Right lobe of liver (tissue), 4 donors: ENCODE data around the gene APOL3.
"Not testable (repeated sequence)": the region's sequence is repeated elsewhere in the genome, so short reads cannot be mapped to it uniquely, and the experiment has no call there.

Experiments
- CTCF ChIP-seq, 4 donors: fragments of 200-600 bp in 3 of 4; fragments of 450-650 bp in 1 of 4; IDR thresholded peaks; one replicate each; pipeline versions ENCODE4 v1.5.1 to v1.8.0; 2016 to 2022; ENCODE audit warnings: antibody characterized with exemption in 4 of 4, mild to moderate bottlenecking in 2 of 4
- POLR2A ChIP-seq: fragments of 450-650 bp; IDR thresholded peaks from one replicate; pipeline ENCODE4 v1.6.1; 2017; ENCODE audit warnings: antibody characterized with exemption, mild to moderate bottlenecking
- donor health status: DM: no; HTN: no; CAD: no.
- donor health status: DM: no; HTN: no; CAD: no.
- donor health status: DM: no; HTN: yes; CAD: no.

DNA sequence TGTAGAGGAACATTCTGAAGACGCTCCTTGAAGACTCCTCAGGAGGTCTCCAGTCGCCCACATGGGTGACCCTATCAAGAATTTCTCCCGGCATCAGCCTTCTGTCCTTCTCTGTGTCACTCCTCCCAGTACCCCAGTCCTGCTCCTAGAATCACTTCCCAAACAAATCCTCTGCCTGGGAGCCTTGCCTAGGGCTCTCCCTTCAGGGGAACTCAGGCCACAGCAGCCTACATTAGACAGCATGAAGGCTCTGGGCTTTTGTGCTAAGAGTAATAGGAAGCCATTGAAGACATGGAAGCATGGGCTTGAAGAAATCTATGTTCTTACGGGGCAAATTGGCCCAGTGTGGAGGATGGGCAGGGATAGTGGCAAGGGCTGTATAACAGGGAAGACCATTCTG lies 21.8 kb downstream of the APOL3 start:
- TF ChIP-seq CTCF (IDR thresholded peaks at IDR 0.05); POLR2A: not testable (repeated sequence)
